GM20000 (cell line): ENCODE data around the gene IKBIP.
A peak's percentile ranks its signal among the peaks of the same experiment; 100 is the strongest.
"Not testable (repeated sequence)": the region's sequence is repeated elsewhere in the genome, so short reads cannot be mapped to it uniquely, and the experiment has no call there.

Experiments
- DNase-seq: peaks from one replicate; pipeline ENCODE4 v3.0.0; 2012; ENCODE audit warnings: low spot score
- CTCF ChIP-seq: IDR thresholded peaks from 2 replicates; pipeline ENCODE4 v1.5.1; 2012; ENCODE audit warnings: mild to moderate bottlenecking, control low read depth; ENCODE audit errors: extremely low read depth, missing control alignments

Gene IKBIP

GRCh38 chr12:98635657-98636323, 8.8 kb downstream of the IKBIP start:
- no peak for TF ChIP-seq CTCF
- peak; percentile 49 for DNase-seq

GRCh38 chr12:98618952-98619351, 25.6 kb downstream of the IKBIP start:
- DNase-seq = no peak
- no peak for TF ChIP-seq CTCF

GRCh38 chr12:98612696-98613334, 31.8 kb downstream of the IKBIP start:
- DNase-seq = peak; percentile 33
- no peak for TF ChIP-seq CTCF

GRCh38 chr12:98610596-98610995, 34.0 kb downstream of the IKBIP start:
- TF ChIP-seq CTCF = no peak
- DNase-seq = no peak

- no peak for TF ChIP-seq CTCF
Measured at GRCh38 chr12:98606359-98606988, 38.1 kb downstream of the IKBIP start.

GRCh38 chr12:98601924-98602323, 42.7 kb downstream of the IKBIP start:
- DNase-seq = no peak
- no peak for TF ChIP-seq CTCF

More at GRCh38 chr12:98606359-98606988, 38.1 kb downstream of the IKBIP start:
- DNase-seq = no peak

- not testable (repeated sequence) for DNase-seq
Measured at GRCh38 chr12:98597313-98597712, 47.3 kb downstream of the IKBIP start.
